NB4 (cell line): Measurements from ENCODE around the gene ZFAND3.

ENCODE experiments used
- CTCF ChIP-seq: IDR thresholded peaks from one replicate; pipeline ENCODE4 v1.5.1; 2012; ENCODE audit warnings: low read depth, low read length
- MAX ChIP-seq: IDR thresholded peaks from 2 replicates; pipeline ENCODE4 v1.6.1; 2011; ENCODE audit warnings: low read depth, low read length
- POLR2A ChIP-seq: IDR thresholded peaks from 2 replicates; pipeline ENCODE4 v1.6.1; 2011; ENCODE audit warnings: mild to moderate bottlenecking; ENCODE audit not compliant: insufficient read length; ENCODE audit errors: extremely low read depth

- TF ChIP-seq POLR2A (no peak), CTCF (no peak), MAX (no peak)
Measured at GRCh38 chr6:38063973-38064372, 244.4 kb downstream of the ZFAND3 start.
